ENCODE data around the gene MRPL12. TPM values are rescaled to one million over a fixed set of nuclear protein-coding genes. Genes with fewer than 3 reads are reported as not detected.
A peak's percentile ranks its signal among the peaks of the same experiment; 100 is the strongest.

The MRPL12 gene
- total and polyA plus RNA-seq, 9 of the 15 experiments (the other 6 are each of a cell fraction or from before 2014, with no cell fraction given): 0.94 to 338 (median 100) TPM

DNA sequence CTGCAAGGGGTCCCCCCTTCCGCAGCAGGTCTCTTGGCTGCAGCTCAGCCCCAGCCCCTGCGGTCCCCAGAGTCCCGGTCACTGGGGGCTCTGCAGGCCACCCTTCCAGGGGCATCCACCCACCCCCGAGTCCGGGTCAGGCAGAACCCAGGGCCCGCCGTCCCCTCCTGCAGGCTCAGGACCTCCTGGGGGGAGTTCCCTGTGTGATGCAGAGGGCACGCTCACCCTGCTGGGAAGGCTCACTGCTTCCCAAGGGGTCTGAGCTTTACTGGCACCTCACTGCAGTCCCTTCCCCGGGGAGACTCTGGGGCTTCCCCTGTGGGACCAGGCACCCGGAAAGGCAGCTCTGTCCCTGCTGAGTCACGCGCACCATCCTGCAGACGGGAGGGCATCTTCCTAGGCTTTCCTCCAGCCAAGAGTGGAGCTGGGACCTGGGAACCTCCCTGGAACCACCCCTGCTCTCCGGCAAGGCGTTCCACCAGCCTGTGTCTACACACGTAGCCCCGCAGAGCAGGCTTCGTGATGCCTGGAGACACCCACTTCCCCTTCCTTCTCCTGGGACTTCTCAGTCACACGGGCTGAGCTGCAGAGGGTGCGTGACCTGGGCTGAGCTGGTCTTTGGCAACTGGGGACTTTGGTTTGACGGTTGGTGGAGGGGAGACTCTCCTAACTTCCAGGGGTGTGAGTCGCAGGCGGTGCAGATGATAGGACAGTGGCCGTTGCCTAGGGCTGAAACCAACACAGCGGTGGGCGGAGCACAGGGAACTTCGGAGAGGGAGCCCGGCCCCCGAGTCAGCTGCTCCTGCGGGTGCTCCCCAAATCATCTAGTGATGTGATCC, 32.3 kb downstream of the MRPL12 start (continued):
- TF ChIP-seq, protein P1, sequence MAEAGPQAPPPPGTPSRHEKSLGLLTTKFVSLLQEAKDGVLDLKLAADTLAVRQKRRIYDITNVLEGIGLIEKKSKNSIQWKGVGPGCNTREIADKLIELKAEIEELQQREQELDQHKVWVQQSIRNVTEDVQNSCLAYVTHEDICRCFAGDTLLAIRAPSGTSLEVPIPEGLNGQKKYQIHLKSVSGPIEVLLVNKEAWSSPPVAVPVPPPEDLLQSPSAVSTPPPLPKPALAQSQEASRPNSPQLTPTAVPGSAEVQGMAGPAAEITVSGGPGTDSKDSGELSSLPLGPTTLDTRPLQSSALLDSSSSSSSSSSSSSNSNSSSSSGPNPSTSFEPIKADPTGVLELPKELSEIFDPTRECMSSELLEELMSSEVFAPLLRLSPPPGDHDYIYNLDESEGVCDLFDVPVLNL (CRISPR knock-in tag; IDR thresholded peaks at IDR 0.05; ENCODE audit: low read depth): 0 out of 2 replicates have a peak, but pooled peaks have one; percentile 8
- peak; percentile 50 for TF ChIP-seq ZNF316 (IDR thresholded peaks at IDR 0.05)
- TF ChIP-seq, protein P2, sequence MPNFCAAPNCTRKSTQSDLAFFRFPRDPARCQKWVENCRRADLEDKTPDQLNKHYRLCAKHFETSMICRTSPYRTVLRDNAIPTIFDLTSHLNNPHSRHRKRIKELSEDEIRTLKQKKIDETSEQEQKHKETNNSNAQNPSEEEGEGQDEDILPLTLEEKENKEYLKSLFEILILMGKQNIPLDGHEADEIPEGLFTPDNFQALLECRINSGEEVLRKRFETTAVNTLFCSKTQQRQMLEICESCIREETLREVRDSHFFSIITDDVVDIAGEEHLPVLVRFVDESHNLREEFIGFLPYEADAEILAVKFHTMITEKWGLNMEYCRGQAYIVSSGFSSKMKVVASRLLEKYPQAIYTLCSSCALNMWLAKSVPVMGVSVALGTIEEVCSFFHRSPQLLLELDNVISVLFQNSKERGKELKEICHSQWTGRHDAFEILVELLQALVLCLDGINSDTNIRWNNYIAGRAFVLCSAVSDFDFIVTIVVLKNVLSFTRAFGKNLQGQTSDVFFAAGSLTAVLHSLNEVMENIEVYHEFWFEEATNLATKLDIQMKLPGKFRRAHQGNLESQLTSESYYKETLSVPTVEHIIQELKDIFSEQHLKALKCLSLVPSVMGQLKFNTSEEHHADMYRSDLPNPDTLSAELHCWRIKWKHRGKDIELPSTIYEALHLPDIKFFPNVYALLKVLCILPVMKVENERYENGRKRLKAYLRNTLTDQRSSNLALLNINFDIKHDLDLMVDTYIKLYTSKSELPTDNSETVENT (CRISPR knock-in tag; IDR thresholded peaks at IDR 0.05): 0 out of 2 replicates have a peak, but pooled peaks have one; percentile 21
- TF ChIP-seq GABPB1 (CRISPR knock-in tag; IDR thresholded peaks at IDR 0.05): 0 out of 2 replicates have a peak, but pooled peaks have one; percentile 26
- TF ChIP-seq UBTF (IDR thresholded peaks at IDR 0.05; ENCODE audit: borderline replicate concordance in 1 of 2, low read depth in 2 of 2, low read length in 2 of 2): peak in 1 of 2 experiments; percentile 18; a peak in 1 of 4 replicates
- peak; percentile 69 for TF ChIP-seq C11orf30 (IDR thresholded peaks at IDR 0.05; ENCODE audit: low read depth)
- peak; percentile 12; the same call in 1 of the 2 replicates for TF ChIP-seq PHF8 (IDR thresholded peaks at IDR 0.05; ENCODE audit: borderline replicate concordance, low read length)
- TF ChIP-seq, protein P3, sequence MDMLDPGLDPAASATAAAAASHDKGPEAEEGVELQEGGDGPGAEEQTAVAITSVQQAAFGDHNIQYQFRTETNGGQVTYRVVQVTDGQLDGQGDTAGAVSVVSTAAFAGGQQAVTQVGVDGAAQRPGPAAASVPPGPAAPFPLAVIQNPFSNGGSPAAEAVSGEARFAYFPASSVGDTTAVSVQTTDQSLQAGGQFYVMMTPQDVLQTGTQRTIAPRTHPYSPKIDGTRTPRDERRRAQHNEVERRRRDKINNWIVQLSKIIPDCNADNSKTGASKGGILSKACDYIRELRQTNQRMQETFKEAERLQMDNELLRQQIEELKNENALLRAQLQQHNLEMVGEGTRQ (CRISPR knock-in tag; IDR thresholded peaks at IDR 0.05): 0 out of 2 replicates have a peak, but pooled peaks have one; percentile 5
- TF ChIP-seq SMARCA4 (IDR thresholded peaks at IDR 0.05): 0 out of 2 replicates have a peak, but pooled peaks have one; percentile 25
- no peak for TF ChIP-seq NFYB (IDR thresholded peaks at IDR 0.05; ENCODE audit: extremely low read depth, insufficient read length)
- 0 out of 4 replicates have a peak, but pooled peaks of 1 of the 2 experiments have one; percentile 55 for TF ChIP-seq HDAC1 (IDR thresholded peaks at IDR 0.05)
- no peak for TF ChIP-seq MEF2A (IDR thresholded peaks at IDR 0.05; ENCODE audit: control insufficient read depth, low read depth, low read length)
- no peak for TF ChIP-seq ZNF395 (CRISPR knock-in tag; IDR thresholded peaks at IDR 0.05)
- TF ChIP-seq BHLHE40 (IDR thresholded peaks at IDR 0.05; ENCODE audit: low read length): peak; percentile 46; the same call in 1 of the 2 replicates
- peak; percentile 34; the same call in 1 of the 2 replicates for TF ChIP-seq RBFOX2 (IDR thresholded peaks at IDR 0.05; ENCODE audit: low read depth, low read length)
- TF ChIP-seq NRF1 (conservative IDR thresholded peaks at IDR 0.05 in 1 of 2, IDR thresholded peaks at IDR 0.05 in 1 of 2): peak; percentile 49 to 57
- no peak for TF ChIP-seq SIN3B (IDR thresholded peaks at IDR 0.05; ENCODE audit: low read depth)
- TF ChIP-seq CREM (IDR thresholded peaks at IDR 0.05; ENCODE audit: low read depth): 0 out of 2 replicates have a peak, but pooled peaks have one; percentile 8
